ENCODE results near the gene PEAR1.

PEAR1 gene

GRCh38 chr1:156937883-156938282 is 44.4 kb downstream of the PEAR1 start:
- DNase-seq (ENCODE audit: low read depth), result no peak
- TF ChIP-seq, protein P1, sequence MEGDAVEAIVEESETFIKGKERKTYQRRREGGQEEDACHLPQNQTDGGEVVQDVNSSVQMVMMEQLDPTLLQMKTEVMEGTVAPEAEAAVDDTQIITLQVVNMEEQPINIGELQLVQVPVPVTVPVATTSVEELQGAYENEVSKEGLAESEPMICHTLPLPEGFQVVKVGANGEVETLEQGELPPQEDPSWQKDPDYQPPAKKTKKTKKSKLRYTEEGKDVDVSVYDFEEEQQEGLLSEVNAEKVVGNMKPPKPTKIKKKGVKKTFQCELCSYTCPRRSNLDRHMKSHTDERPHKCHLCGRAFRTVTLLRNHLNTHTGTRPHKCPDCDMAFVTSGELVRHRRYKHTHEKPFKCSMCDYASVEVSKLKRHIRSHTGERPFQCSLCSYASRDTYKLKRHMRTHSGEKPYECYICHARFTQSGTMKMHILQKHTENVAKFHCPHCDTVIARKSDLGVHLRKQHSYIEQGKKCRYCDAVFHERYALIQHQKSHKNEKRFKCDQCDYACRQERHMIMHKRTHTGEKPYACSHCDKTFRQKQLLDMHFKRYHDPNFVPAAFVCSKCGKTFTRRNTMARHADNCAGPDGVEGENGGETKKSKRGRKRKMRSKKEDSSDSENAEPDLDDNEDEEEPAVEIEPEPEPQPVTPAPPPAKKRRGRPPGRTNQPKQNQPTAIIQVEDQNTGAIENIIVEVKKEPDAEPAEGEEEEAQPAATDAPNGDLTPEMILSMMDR (IDR thresholded peaks at IDR 0.05; ENCODE audit: low read depth, low read length, missing control alignments), result no peak
- no peak overlapping the region for H3K4me3 ChIP-seq (ENCODE audit: low read depth, low read length)

DNA sequence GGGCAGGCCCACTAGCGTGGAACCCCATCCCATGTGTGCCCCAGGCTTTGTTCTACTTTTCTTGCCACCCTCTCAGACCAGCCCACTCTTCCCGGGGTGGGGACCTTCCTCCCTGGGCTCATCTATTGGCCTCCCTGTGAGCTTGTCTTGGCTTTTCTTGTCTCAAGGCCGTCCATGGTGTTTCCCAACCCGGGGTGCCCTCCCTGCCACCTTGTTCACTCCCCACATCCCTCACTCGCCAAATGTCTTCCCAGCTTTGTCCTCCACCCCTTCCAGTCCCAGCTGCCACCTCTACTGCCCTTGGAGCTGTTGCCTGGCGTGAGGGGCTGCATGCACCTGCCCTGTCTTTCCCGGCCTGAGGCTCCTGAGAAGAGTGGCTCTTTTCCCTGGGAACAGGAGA is 45.3 kb downstream of the PEAR1 start:
- DNase-seq (ENCODE audit: low read depth), result no peak

GRCh38 chr1:156939786-156940334 is 46.3 kb downstream of the PEAR1 start:
- H3K4me3 ChIP-seq (ENCODE audit: low read depth, low read length), result no peak overlapping the region
- no peak for DNase-seq (ENCODE audit: low read depth)
- TF ChIP-seq, protein P1 (IDR thresholded peaks at IDR 0.05; ENCODE audit: low read depth, low read length, missing control alignments), result no peak

More for the DNA sequence above, 45.3 kb downstream of the PEAR1 start:
- no peak overlapping the region for H3K4me3 ChIP-seq (ENCODE audit: low read depth, low read length)
- TF ChIP-seq, protein P1 (IDR thresholded peaks at IDR 0.05; ENCODE audit: low read depth, low read length, missing control alignments), result no peak

- TF ChIP-seq, protein P1 (IDR thresholded peaks at IDR 0.05; ENCODE audit: low read depth, low read length, missing control alignments), result no peak
- no peak for DNase-seq (ENCODE audit: low read depth)
Measured at GRCh38 chr1:156941675-156942074, 48.2 kb downstream of the PEAR1 start.

GRCh38 chr1:156942176-156942575 is 48.7 kb downstream of the PEAR1 start:
- TF ChIP-seq, protein P1 (IDR thresholded peaks at IDR 0.05; ENCODE audit: low read depth, low read length, missing control alignments), result no peak
- no peak overlapping the region for H3K4me3 ChIP-seq (ENCODE audit: low read depth, low read length)
- DNase-seq (ENCODE audit: low read depth), result no peak

More at GRCh38 chr1:156941675-156942074, 48.2 kb downstream of the PEAR1 start:
- no peak overlapping the region for H3K4me3 ChIP-seq (ENCODE audit: low read depth, low read length)

DNA sequence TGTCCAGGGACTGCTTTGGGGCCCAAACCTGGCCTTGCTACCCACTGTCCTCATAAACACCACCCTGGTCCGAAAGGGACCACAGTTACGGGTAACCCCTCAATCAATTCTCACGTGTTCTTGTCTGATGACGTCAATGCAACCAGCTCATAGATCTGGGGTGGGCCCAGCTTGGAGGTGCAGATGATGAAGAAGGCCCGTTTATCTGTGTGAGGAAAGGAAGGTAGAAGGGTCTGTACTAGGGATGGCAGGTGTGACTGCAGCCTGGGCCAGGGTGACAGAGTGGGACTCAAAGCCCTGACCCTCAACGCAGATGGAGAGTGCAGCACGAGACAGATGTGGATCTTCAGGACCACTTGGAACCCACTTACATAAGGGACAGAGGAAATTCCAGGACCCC is 49.1 kb downstream of the PEAR1 start:
- DNase-seq (ENCODE audit: low read depth), result no peak
- no peak overlapping the region for H3K4me3 ChIP-seq (ENCODE audit: low read depth, low read length)
- TF ChIP-seq, protein P1 (IDR thresholded peaks at IDR 0.05; ENCODE audit: low read depth, low read length, missing control alignments), result no peak

- no peak overlapping the region for H3K4me3 ChIP-seq (ENCODE audit: low read depth, low read length)
- TF ChIP-seq, protein P1 (IDR thresholded peaks at IDR 0.05; ENCODE audit: low read depth, low read length, missing control alignments), result no peak
- no peak for DNase-seq (ENCODE audit: low read depth)
Measured at GRCh38 chr1:156943756-156944155, 50.2 kb downstream of the PEAR1 start.

Measured in GM12864 (cell line).